ENCODE measurements around the gene RNF225. TPM values are rescaled to one million over a fixed set of nuclear protein-coding genes. Genes with fewer than 3 reads are reported as not detected.

Gene RNF225
- total RNA-seq, 1 donor = under 0.01 TPM

DNA sequence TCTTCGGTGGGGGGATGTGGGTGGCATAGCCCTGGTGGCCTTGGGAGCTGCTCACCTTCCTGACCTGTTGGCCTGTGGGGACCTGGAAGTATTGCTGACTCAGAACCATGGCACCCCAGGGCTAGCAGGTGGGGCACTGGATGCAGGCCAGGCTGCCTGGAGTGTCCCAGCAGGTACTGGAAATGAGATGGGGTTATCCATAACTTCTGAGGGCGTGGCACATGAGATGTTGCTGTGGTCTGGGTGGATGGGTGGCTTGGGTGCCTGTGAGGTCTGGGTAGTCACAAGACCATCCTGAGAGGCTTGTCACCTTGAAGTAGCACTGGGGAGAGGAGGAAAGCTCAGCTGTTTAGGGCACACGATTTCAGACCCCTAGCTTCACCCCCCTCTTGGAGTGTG, 636 bp upstream of the RNF225 start:
- DNase-seq (ENCODE audit: low read depth) = no peak
- no peak overlapping the region for H3K4me3 ChIP-seq (ENCODE audit: low read depth, low read length)
- no peak for TF ChIP-seq CTCF (IDR thresholded peaks at IDR 0.05; ENCODE audit: insufficient read depth, low read depth, low read length)

DNA sequence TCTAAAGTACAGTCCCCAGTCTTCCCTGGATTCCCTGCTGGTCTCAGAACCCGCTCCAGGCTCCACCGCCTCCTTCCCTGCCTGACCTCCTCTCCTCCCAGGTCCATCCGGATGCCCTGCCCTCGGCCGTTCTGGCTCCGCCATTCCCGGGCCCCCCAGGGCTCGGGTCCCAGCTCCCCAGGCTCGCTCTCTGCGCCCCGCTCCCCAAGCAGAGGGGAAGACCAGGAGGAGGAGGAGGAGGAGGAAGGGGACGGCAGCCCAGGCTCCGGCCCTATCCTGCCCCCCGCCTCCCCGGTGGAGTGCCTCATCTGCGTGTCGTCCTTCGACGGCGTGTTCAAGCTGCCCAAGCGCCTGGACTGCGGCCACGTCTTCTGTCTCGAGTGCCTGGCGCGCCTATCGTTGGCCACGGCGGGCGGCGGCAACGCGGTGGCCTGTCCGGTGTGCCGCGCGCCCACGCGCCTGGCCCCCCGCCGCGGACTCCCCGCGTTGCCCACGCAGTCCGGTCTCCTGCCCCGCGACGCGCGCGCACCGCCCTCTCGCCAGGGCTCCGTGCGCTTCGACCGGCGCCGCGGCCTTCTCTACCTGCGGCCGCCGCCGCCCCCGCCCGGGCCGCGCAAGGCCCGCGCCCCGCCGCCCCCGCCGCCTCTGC, 647 bp downstream of the RNF225 start:
- H3K4me3 ChIP-seq (ENCODE audit: low read depth, low read length) = no peak overlapping the region
- no peak for TF ChIP-seq CTCF (IDR thresholded peaks at IDR 0.05; ENCODE audit: insufficient read depth, low read depth, low read length)
- no peak for DNase-seq (ENCODE audit: low read depth)

- no peak for TF ChIP-seq CTCF (IDR thresholded peaks at IDR 0.05; ENCODE audit: insufficient read depth, low read depth, low read length)
- H3K4me3 ChIP-seq (ENCODE audit: low read depth, low read length) = no peak overlapping the region
- DNase-seq (ENCODE audit: low read depth) = no peak
Observed at GRCh38 chr19:58396691-58397532, 1.5 kb downstream of the RNF225 start.

DNA sequence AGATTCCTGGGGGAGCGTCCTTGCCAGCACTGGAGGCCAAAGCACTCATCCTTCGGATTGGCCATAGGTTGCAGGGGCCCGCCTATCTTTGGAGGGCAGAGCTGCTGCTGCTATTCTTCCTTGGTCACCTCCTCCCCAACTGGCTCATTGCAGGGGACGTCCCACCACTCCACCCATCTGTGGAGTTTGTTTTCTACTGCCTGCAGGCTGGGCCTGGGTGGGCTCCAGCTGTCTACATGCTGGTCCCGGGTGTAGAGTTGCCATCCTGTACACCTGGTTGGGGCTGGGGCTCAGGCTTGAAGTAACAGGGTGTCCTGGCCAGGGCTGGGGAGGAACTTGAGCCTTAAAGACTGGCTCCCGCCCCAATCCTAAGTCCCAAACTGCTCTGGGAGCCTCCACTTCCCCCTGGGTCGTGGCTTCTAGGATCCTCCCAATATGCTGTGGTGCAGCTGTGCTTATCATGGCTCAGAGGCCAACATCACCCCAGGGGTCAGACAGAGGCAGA, 2.1 kb downstream of the RNF225 start:
- no peak for DNase-seq (ENCODE audit: low read depth)
- no peak overlapping the region for H3K4me3 ChIP-seq (ENCODE audit: low read depth, low read length)
- TF ChIP-seq CTCF (IDR thresholded peaks at IDR 0.05; ENCODE audit: insufficient read depth, low read depth, low read length) = no peak

GRCh38 chr19:58398087-58398486, 2.6 kb downstream of the RNF225 start:
- DNase-seq (ENCODE audit: low read depth) = no peak

DNA sequence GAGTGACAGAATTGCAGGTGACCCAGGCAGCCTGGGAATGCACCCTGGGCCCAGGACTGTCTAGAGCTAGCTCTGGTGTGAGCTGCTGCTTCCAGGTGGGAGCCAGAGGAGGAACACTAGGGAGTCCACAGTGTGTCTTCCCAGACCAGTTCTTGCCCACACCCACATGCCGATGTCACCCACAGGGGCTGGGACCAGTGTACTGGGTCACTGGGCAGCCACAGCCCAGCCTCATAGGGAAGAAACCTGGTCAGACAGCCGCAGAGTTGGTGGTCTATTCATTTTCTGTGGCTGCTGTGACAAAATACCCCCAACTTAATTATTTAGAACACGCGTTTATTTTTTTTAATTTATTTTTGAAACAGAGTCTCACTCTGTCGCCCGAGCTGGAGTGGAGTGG, 3.1 kb downstream of the RNF225 start:
- no peak overlapping the region for H3K4me3 ChIP-seq (ENCODE audit: low read depth, low read length)
- DNase-seq (ENCODE audit: low read depth) = no peak
- TF ChIP-seq CTCF (IDR thresholded peaks at IDR 0.05; ENCODE audit: insufficient read depth, low read depth, low read length) = no peak

More at GRCh38 chr19:58398087-58398486, 2.6 kb downstream of the RNF225 start:
- TF ChIP-seq CTCF (IDR thresholded peaks at IDR 0.05; ENCODE audit: insufficient read depth, low read depth, low read length) = no peak
- no peak overlapping the region for H3K4me3 ChIP-seq (ENCODE audit: low read depth, low read length)
